Suprapubic skin (tissue), 4 donors: ENCODE data around the gene MNT. TPM values are rescaled to one million over a fixed set of nuclear protein-coding genes. Genes with fewer than 3 reads are reported as not detected.
A peak's percentile ranks its signal among the peaks of the same experiment; 100 is the strongest.

Experiments used
- DNase-seq, 2 donors: peaks; one replicate each; pipeline ENCODE4 v3.0.0-alpha.2; 2019; ENCODE audit warnings: low spot score in 2 of 2
- H3K27ac ChIP-seq: fragments of 200-600 bp; sonication (generic); one replicate; pipeline ENCODE4 v1.5.1; 2019
- H3K27me3 ChIP-seq: fragments of 200-600 bp; sonication (generic); one replicate; pipeline ENCODE4 v1.5.1; 2019
- H3K36me3 ChIP-seq: fragments of 200-600 bp; sonication (generic); one replicate; pipeline ENCODE4 v1.5.1; 2019
- H3K4me1 ChIP-seq: fragments of 200-600 bp; sonication (generic); one replicate; pipeline ENCODE4 v1.5.1; 2019
- H3K4me3 ChIP-seq: fragments of 200-600 bp; sonication (generic); one replicate; pipeline ENCODE4 v1.5.1; 2019; ENCODE audit warnings: mild to moderate bottlenecking
- H3K9me3 ChIP-seq: fragments of 200-600 bp; sonication (generic); one replicate; pipeline ENCODE4 v1.5.1; 2019
- CTCF ChIP-seq, 2 donors: fragments of 200-600 bp in 1 of 2; fragments of 450-650 bp in 1 of 2; sonication (generic) in 1 of 2; IDR thresholded peaks; one replicate each; pipeline ENCODE4 v1.5.1; 2016 to 2019; ENCODE audit warnings: antibody characterized with exemption in 2 of 2, mild to moderate bottlenecking in 1 of 2, moderate library complexity in 1 of 2
- EP300 ChIP-seq: sonication (generic); formaldehyde crosslinking; IDR thresholded peaks from one replicate; pipeline ENCODE4 v1.6.1; 2017; ENCODE audit warnings: antibody characterized with exemption
- POLR2A ChIP-seq, 2 donors: fragments of 450-650 bp; IDR thresholded peaks; one replicate each; pipeline ENCODE4 v1.6.1; 2017; ENCODE audit warnings: antibody characterized with exemption in 2 of 2, mild to moderate bottlenecking in 2 of 2, moderate library complexity in 2 of 2
- POLR2AphosphoS5 ChIP-seq, 3 donors: sonication (generic); formaldehyde crosslinking; IDR thresholded peaks; one replicate each; pipeline ENCODE4 v1.6.1; 2017; ENCODE audit warnings: antibody characterized with exemption in 3 of 3
- WGBS: methylation state at CpG from one replicate; pipeline ENCODE4 v1.1.5; 2018; 5-methylcytosine and 5-hydroxymethylcytosine counted together
- total RNA-seq, 4 donors: library from RNA; depleted of rRNA; stranded (reverse); fragments of >200 nt; gene quantifications; one replicate each; pipeline ENCODE4 v1.1.0, GENCODE V29; 2016

The MNT gene
- total RNA-seq, 4 donors from 2014 or later, result 20.9 to 50.0 (median 44.1) TPM

GRCh38 chr17:2337544-2338314 is 63.1 kb downstream of the MNT start:
- peaks cover 27% of the 10 kb centered on the region for H3K4me1 ChIP-seq
- peaks cover 25% of the 10 kb centered on the region for H3K36me3 ChIP-seq
- H3K27ac ChIP-seq, result peak overlapping the region; percentile 92
- H3K9me3 ChIP-seq, result no peaks in the 10 kb centered on the region
- TF ChIP-seq POLR2AphosphoS5 (IDR thresholded peaks at IDR 0.05), result no peak
- TF ChIP-seq EP300, result no peak
- no peak for TF ChIP-seq POLR2A (IDR thresholded peaks at IDR 0.05)
- no peak for TF ChIP-seq CTCF (IDR thresholded peaks at IDR 0.05)
- 2% methylated on average over 11 of the region's 92 CpGs for WGBS
- H3K4me3 ChIP-seq, result peak overlapping the region; percentile 97
- peak in 1 of 2 donors; percentile 81 for DNase-seq
- no peaks in the 10 kb centered on the region for H3K27me3 ChIP-seq

DNA sequence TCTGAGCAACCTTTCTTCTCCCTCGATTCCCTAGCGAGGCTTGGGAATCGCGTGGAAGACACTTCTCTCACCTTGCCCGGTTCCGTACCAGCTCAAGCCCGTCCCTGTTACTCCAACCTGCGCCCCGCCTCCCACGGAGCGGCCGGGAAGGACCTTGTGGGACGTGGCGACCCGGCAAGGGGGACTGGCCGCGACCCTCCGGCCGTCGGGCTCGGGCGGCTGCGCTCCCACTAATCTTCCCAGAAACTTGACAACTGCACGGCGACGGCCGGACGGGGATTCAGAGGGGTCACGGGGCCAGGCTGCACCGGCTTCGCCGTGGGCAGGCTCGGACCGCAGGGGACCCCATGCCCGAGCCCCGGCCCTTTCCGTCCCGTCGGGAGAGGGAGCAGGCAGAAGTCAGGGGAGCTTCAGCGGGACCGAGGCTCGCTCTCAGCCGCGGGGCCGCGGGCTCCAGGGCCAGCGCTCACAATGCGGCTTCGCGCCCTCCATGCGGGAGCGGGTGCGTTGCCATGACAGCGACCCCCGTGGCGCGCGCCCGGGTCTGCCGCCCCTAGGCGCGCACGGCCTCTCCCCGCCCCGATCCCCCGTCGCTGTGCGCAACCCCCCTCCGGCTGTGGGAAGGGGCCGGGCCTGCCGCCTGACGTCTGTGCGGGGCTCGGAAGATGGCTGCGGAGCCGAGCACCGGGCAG is 63.9 kb downstream of the MNT start, which contains the start of gene SGSM2:
TSS of gene SGSM2 (plus strand) at position 650 of the 692 bp plus-strand sequence. CDS start 188 bp downstream, outside the sequence.
- WGBS, result 0% methylated on average over 15 of the region's 77 CpGs
- peak in 1 of 2 donors; percentile 84 for DNase-seq
- H3K36me3 ChIP-seq, result peaks cover 33% of the 10 kb centered on the region
- peak within 1 kb of the TSS; percentile 92 for H3K27ac ChIP-seq
- TF ChIP-seq POLR2A (IDR thresholded peaks at IDR 0.05), result no peak
- TF ChIP-seq CTCF (IDR thresholded peaks at IDR 0.05), result no peak
- TF ChIP-seq POLR2AphosphoS5 (IDR thresholded peaks at IDR 0.05), result no peak
- no peak for TF ChIP-seq EP300
- no peaks in the 10 kb centered on the region for H3K27me3 ChIP-seq
- no peaks in the 10 kb centered on the region for H3K9me3 ChIP-seq
- H3K4me3 ChIP-seq, result peak within 1 kb of the TSS; percentile 97
- H3K4me1 ChIP-seq, result peaks cover 27% of the 10 kb centered on the region

- Histone ChIP-seq H3K27ac (peak within 1 kb of the TSS; percentile 92), H3K36me3 (peaks cover 39% of the 10 kb centered on the region), H3K4me3 (peak within 1 kb of the TSS; percentile 97), H3K27me3 (no peaks in the 10 kb centered on the region), H3K4me1 (peaks cover 27% of the 10 kb centered on the region), H3K9me3 (no peaks in the 10 kb centered on the region)
- peak; percentile 93 to 94 for DNase-seq
- under 1% methylated on average over 22 of the region's 48 CpGs for WGBS
- TF ChIP-seq POLR2AphosphoS5 (IDR thresholded peaks at IDR 0.05) (peak; percentile 55 to 73 (median 70)), EP300 (no peak), CTCF (IDR thresholded peaks at IDR 0.05) (peak in 1 of 2 donors; percentile 18), POLR2A (IDR thresholded peaks at IDR 0.05) (peak in 1 of 2 donors; percentile 63)
Measured at GRCh38 chr17:2336215-2336851, 64.5 kb downstream of the MNT start, which contains the start of gene TSR1. TSS of gene TSR1 (minus strand) at chr17:2336457. CDS start at chr17:2336427, 30 bp downstream.

GRCh38 chr17:2335726-2336214 is 65.1 kb downstream of the MNT start:
- Histone ChIP-seq H3K36me3 (peaks cover 45% of the 10 kb centered on the region), H3K27me3 (no peaks in the 10 kb centered on the region), H3K9me3 (no peaks in the 10 kb centered on the region), H3K27ac (peak overlapping the region; percentile 92), H3K4me3 (peak overlapping the region; percentile 97), H3K4me1 (peaks cover 27% of the 10 kb centered on the region)
- TF ChIP-seq POLR2A (IDR thresholded peaks at IDR 0.05) (no peak), POLR2AphosphoS5 (IDR thresholded peaks at IDR 0.05) (no peak), EP300 (no peak), CTCF (IDR thresholded peaks at IDR 0.05) (no peak)
- WGBS, result 4% methylated on average over 17 of the region's 17 CpGs
- DNase-seq, result no peak

Other genes with a start within 250 kb of the MNT start
- 10 to 100 TPM; 29.6 to 58.6 (median 45.5) TPM for gene SMG6, start 97.3 kb downstream of the MNT start, total RNA-seq
- 10 to 100 TPM in 3 of 4 donors, 1 to 10 TPM in 1; 4.0 to 13.9 (median 11.2) TPM for gene SRR, start 97.1 kb downstream of the MNT start, total RNA-seq
- gene TSR1, start 64.6 kb downstream of the MNT start, total RNA-seq, result 10 to 100 TPM; 44.3 to 68.6 (median 59.3) TPM
- gene SGSM2, start 63.6 kb downstream of the MNT start, total RNA-seq, result 100 to 1,000 TPM in 2 of 4 donors, 10 to 100 TPM in 2; 48.2 to 117 (median 90.4) TPM
- gene METTL16, start 110.8 kb upstream of the MNT start, total RNA-seq, result 10 to 100 TPM; 30.8 to 53.3 (median 35.9) TPM
- 100 to 1,000 TPM in 3 of 4 donors, 10 to 100 TPM in 1; 97.4 to 283 (median 125) TPM for gene PAFAH1B1, start 192.6 kb upstream of the MNT start, total RNA-seq